ENCODE measurements around the gene SLC35A4.
"Not testable (repeated sequence)": the region's sequence is repeated elsewhere in the genome, so short reads cannot be mapped to it uniquely, and the experiment has no call there.

SLC35A4 gene

GRCh38 chr5:140593070-140593469 is 28.4 kb downstream of the SLC35A4 start:
- not testable (repeated sequence) for H3K9ac ChIP-seq (ENCODE audit: low read length); H3K4me3 ChIP-seq (ENCODE audit: low read length); H3K9me3 ChIP-seq (ENCODE audit: control insufficient read depth, low read length); H3K36me3 ChIP-seq (ENCODE audit: control insufficient read depth, insufficient read depth, low read length, severe bottlenecking); DNase-seq (ENCODE audit: low read depth); H3K27me3 ChIP-seq (replicated peaks; ENCODE audit: control insufficient read depth, insufficient read depth, low read length)
- peaks cover 43% of the 10 kb centered on the region for H3K4me1 ChIP-seq (ENCODE audit: control insufficient read depth, insufficient read depth, low read length)

DNA sequence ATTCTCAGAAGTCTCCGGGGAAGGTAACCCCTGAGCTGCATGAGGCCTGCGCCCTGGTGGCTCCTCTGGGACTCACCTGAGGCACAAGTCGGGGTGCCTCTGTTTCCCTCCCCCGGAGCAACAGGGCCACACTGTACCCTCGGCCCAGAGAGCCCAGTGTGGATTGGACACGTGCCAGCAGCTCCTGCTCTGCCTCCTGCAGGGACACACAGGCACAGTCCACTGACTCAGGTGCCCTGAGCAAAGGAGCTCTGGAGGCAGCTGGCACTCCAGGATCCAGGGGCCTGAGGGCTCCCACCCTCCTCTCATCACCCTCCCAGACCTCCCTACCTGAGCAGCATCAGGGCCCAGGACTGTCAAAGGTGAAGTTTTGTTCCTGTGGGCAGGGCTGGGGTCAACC is 29.5 kb downstream of the SLC35A4 start:
- Histone ChIP-seq H3K9me3 (ENCODE audit: control insufficient read depth, low read length) (no peaks in the 10 kb centered on the region), H3K36me3 (ENCODE audit: control insufficient read depth, insufficient read depth, low read length, severe bottlenecking) (no peaks in the 10 kb centered on the region), H3K9ac (ENCODE audit: low read length) (no peak overlapping the region), H3K4me1 (ENCODE audit: control insufficient read depth, insufficient read depth, low read length) (peaks cover 32% of the 10 kb centered on the region), H3K4me3 (ENCODE audit: low read length) (no peak overlapping the region), H3K27me3 (replicated peaks; ENCODE audit: control insufficient read depth, insufficient read depth, low read length) (no peaks in the 10 kb centered on the region)
- DNase-seq (ENCODE audit: low read depth): no peak

DNA sequence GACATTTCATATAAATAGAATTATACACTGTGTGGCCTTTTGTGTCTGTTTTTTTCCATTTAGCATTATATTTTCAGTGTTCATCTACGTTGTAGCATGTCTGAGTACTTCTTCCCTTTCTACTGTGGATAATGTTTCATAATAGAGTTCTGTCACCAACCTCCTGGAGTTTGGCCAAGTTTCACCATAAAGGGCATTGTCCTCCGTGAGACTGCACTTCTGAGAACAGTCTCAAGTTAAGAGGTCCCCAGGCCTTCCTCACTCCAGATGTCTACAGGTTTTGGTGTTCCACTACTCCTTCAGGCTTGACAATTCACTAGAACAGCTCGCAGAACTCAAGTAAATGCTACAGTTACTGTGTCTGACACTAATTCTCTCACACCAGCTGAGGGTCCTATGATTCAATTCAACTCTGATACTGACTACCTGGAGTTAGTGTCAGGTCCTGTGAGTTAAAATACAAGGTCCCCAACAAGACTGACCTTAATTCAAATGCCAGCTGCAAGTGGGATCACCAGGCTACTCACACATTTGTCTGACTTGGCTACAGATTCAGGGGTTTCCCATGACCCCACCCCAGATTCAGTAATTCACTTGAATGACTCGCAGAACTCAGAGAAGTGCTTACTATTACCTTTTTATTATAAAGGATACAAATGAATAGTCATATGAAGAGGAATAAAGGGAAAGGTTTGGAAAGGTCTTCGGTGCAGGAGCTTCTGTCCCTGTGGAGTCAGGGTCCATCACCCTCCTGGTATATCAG is 31.1 kb downstream of the SLC35A4 start:
- Histone ChIP-seq H3K36me3 (ENCODE audit: control insufficient read depth, insufficient read depth, low read length, severe bottlenecking) (no peaks in the 10 kb centered on the region), H3K4me1 (ENCODE audit: control insufficient read depth, insufficient read depth, low read length) (peaks cover 23% of the 10 kb centered on the region), H3K9ac (ENCODE audit: low read length) (no peak overlapping the region), H3K4me3 (ENCODE audit: low read length) (no peak overlapping the region), H3K27me3 (replicated peaks; ENCODE audit: control insufficient read depth, insufficient read depth, low read length) (no peaks in the 10 kb centered on the region), H3K9me3 (ENCODE audit: control insufficient read depth, low read length) (no peaks in the 10 kb centered on the region)
- peak; percentile 42 for DNase-seq (ENCODE audit: low read depth)

DNA sequence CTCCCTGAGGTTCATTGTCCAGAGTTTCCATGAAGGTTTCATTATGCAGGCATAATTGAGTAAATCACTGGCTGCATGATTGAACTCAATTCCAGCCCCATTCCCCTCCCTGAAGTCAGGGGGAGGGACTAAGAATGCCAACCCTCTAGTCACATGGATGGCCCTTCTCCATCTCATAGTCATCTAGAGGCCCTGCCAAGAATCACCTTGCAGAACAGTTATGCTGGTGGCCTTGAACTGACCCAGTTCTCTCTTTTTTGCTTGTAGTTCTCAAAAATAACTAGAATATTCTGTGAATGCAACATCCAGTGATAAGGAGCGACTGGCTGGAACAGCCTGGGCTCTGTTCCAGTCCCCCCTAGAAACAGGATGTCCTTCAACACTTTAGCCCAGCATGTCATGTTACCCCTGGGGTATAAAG is 31.7 kb downstream of the SLC35A4 start:
- H3K4me3 ChIP-seq (ENCODE audit: low read length): no peak overlapping the region
- H3K4me1 ChIP-seq (ENCODE audit: control insufficient read depth, insufficient read depth, low read length): peaks cover 23% of the 10 kb centered on the region
- DNase-seq (ENCODE audit: low read depth): peak; percentile 34
- H3K9me3 ChIP-seq (ENCODE audit: control insufficient read depth, low read length): no peaks in the 10 kb centered on the region
- H3K27me3 ChIP-seq (replicated peaks; ENCODE audit: control insufficient read depth, insufficient read depth, low read length): no peaks in the 10 kb centered on the region
- no peaks in the 10 kb centered on the region for H3K36me3 ChIP-seq (ENCODE audit: control insufficient read depth, insufficient read depth, low read length, severe bottlenecking)
- H3K9ac ChIP-seq (ENCODE audit: low read length): no peak overlapping the region

DNA sequence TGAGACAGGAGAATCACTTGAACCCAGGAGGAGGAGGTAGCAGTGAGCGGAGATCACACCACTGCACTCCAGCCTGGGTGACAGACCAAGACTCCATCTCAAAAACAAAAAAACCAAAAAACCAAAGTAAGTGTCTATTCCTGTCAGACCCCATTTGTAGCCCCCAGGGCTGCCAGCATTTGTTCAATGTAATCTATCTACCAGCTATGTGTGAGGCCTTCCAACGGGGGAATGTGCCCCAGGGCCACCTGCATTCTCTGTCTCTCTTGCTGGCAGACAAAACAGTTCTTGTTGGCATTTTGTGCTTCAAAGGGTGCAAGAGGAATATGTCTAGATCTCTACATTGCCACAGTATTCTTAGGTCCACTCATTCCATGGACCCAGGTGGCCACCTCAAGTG is 34.2 kb downstream of the SLC35A4 start:
- Histone ChIP-seq H3K9ac (ENCODE audit: low read length) (no peak overlapping the region), H3K4me1 (ENCODE audit: control insufficient read depth, insufficient read depth, low read length) (peaks cover 21% of the 10 kb centered on the region), H3K4me3 (ENCODE audit: low read length) (no peak overlapping the region), H3K36me3 (ENCODE audit: control insufficient read depth, insufficient read depth, low read length, severe bottlenecking) (no peaks in the 10 kb centered on the region), H3K27me3 (replicated peaks; ENCODE audit: control insufficient read depth, insufficient read depth, low read length) (no peaks in the 10 kb centered on the region), H3K9me3 (ENCODE audit: control insufficient read depth, low read length) (no peaks in the 10 kb centered on the region)
- no peak for DNase-seq (ENCODE audit: low read depth)

GRCh38 chr5:140600096-140600495 is 35.5 kb downstream of the SLC35A4 start:
- no peak for DNase-seq (ENCODE audit: low read depth)

DNA sequence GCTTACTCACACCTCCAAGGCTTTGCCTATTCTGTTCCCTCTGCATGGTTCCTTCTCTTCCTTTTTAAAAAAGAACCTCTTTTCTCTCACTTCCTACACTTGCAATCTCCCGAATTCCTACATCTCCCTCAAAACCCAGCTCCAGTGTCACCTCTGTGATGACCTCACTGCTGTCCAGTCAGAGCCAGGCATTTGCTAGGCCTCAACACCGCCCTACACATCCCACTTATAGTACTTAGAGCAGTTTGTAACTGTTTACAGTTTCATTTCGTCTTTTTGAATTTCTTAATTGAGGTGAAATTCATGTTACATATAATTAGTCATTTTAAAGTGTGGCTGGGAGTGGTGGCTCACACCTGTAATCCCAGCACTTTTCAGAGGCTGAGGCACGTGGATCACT is 37.5 kb downstream of the SLC35A4 start:
- Histone ChIP-seq H3K4me1 (ENCODE audit: control insufficient read depth, insufficient read depth, low read length) (peaks cover 13% of the 10 kb centered on the region), H3K36me3 (ENCODE audit: control insufficient read depth, insufficient read depth, low read length, severe bottlenecking) (no peaks in the 10 kb centered on the region), H3K9me3 (ENCODE audit: control insufficient read depth, low read length) (no peaks in the 10 kb centered on the region), H3K9ac (ENCODE audit: low read length) (no peak overlapping the region), H3K4me3 (ENCODE audit: low read length) (no peak overlapping the region), H3K27me3 (replicated peaks; ENCODE audit: control insufficient read depth, insufficient read depth, low read length) (no peaks in the 10 kb centered on the region)
- DNase-seq (ENCODE audit: low read depth): no peak

More at GRCh38 chr5:140600096-140600495, 35.5 kb downstream of the SLC35A4 start:
- Histone ChIP-seq H3K4me3 (ENCODE audit: low read length) (no peak overlapping the region), H3K9me3 (ENCODE audit: control insufficient read depth, low read length) (no peaks in the 10 kb centered on the region), H3K36me3 (ENCODE audit: control insufficient read depth, insufficient read depth, low read length, severe bottlenecking) (no peaks in the 10 kb centered on the region), H3K27me3 (replicated peaks; ENCODE audit: control insufficient read depth, insufficient read depth, low read length) (no peaks in the 10 kb centered on the region), H3K9ac (ENCODE audit: low read length) (no peak overlapping the region), H3K4me1 (ENCODE audit: control insufficient read depth, insufficient read depth, low read length) (peaks cover 20% of the 10 kb centered on the region)

GRCh38 chr5:140603446-140603698 is 38.7 kb downstream of the SLC35A4 start:
- H3K4me1 ChIP-seq (ENCODE audit: control insufficient read depth, insufficient read depth, low read length): peaks cover 15% of the 10 kb centered on the region
- not testable (repeated sequence) for H3K4me3 ChIP-seq (ENCODE audit: low read length); H3K9ac ChIP-seq (ENCODE audit: low read length); H3K27me3 ChIP-seq (replicated peaks; ENCODE audit: control insufficient read depth, insufficient read depth, low read length); H3K36me3 ChIP-seq (ENCODE audit: control insufficient read depth, insufficient read depth, low read length, severe bottlenecking); H3K9me3 ChIP-seq (ENCODE audit: control insufficient read depth, low read length); DNase-seq (ENCODE audit: low read depth)

GRCh38 chr5:140603734-140604133 is 39.1 kb downstream of the SLC35A4 start:
- Histone ChIP-seq H3K4me3 (ENCODE audit: low read length) (no peak overlapping the region), H3K4me1 (ENCODE audit: control insufficient read depth, insufficient read depth, low read length) (peaks cover 15% of the 10 kb centered on the region), H3K9ac (ENCODE audit: low read length) (no peak overlapping the region), H3K9me3 (ENCODE audit: control insufficient read depth, low read length) (no peaks in the 10 kb centered on the region), H3K27me3 (replicated peaks; ENCODE audit: control insufficient read depth, insufficient read depth, low read length) (no peaks in the 10 kb centered on the region), H3K36me3 (ENCODE audit: control insufficient read depth, insufficient read depth, low read length, severe bottlenecking) (no peaks in the 10 kb centered on the region)
- no peak for DNase-seq (ENCODE audit: low read depth)

- Histone ChIP-seq H3K36me3 (ENCODE audit: control insufficient read depth, insufficient read depth, low read length, severe bottlenecking) (no peaks in the 10 kb centered on the region), H3K9me3 (ENCODE audit: control insufficient read depth, low read length) (no peaks in the 10 kb centered on the region), H3K4me1 (ENCODE audit: control insufficient read depth, insufficient read depth, low read length) (peaks cover 22% of the 10 kb centered on the region), H3K9ac (ENCODE audit: low read length) (no peak overlapping the region), H3K4me3 (ENCODE audit: low read length) (no peak overlapping the region), H3K27me3 (replicated peaks; ENCODE audit: control insufficient read depth, insufficient read depth, low read length) (no peaks in the 10 kb centered on the region)
- DNase-seq (ENCODE audit: low read depth): no peak
Measured at GRCh38 chr5:140605879-140606278, 41.3 kb downstream of the SLC35A4 start.

- no peaks in the 10 kb centered on the region for H3K9me3 ChIP-seq (ENCODE audit: control insufficient read depth, low read length)
- no peak overlapping the region for H3K4me3 ChIP-seq (ENCODE audit: low read length)
- DNase-seq (ENCODE audit: low read depth): peak; percentile 42
- H3K36me3 ChIP-seq (ENCODE audit: control insufficient read depth, insufficient read depth, low read length, severe bottlenecking): no peaks in the 10 kb centered on the region
- H3K27me3 ChIP-seq (replicated peaks; ENCODE audit: control insufficient read depth, insufficient read depth, low read length): no peaks in the 10 kb centered on the region
- H3K9ac ChIP-seq (ENCODE audit: low read length): no peak overlapping the region
- peaks cover 34% of the 10 kb centered on the region for H3K4me1 ChIP-seq (ENCODE audit: control insufficient read depth, insufficient read depth, low read length)
Measured at GRCh38 chr5:140607031-140607430, 42.4 kb downstream of the SLC35A4 start.

DNA sequence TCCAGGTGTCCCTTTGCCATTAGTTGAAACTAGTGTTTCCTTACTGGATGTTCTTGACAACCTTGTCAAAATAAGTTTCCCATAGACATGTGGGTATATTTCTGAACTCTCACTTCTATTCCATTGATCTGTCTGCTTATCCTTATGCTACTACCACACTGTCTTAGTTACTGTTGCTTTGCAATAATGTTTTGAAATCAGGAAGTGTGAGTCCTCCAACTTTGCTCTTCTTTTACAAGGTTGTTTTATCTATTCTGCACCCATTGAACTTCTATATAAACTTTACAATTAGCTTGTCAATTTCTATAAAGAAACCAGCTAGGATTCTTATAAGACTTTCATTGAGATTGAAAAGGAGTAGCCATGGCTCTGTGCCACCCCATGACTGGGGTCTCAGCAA is 44.1 kb downstream of the SLC35A4 start:
- no peak overlapping the region for H3K9ac ChIP-seq (ENCODE audit: low read length)
- DNase-seq (ENCODE audit: low read depth): no peak
- no peaks in the 10 kb centered on the region for H3K27me3 ChIP-seq (replicated peaks; ENCODE audit: control insufficient read depth, insufficient read depth, low read length)
- H3K36me3 ChIP-seq (ENCODE audit: control insufficient read depth, insufficient read depth, low read length, severe bottlenecking): no peaks in the 10 kb centered on the region
- H3K9me3 ChIP-seq (ENCODE audit: control insufficient read depth, low read length): no peaks in the 10 kb centered on the region
- peaks cover 28% of the 10 kb centered on the region for H3K4me1 ChIP-seq (ENCODE audit: control insufficient read depth, insufficient read depth, low read length)
- H3K4me3 ChIP-seq (ENCODE audit: low read length): no peak overlapping the region

All from adipocyte (in vitro differentiated cells).